Heart right ventricle (tissue), 16 donors: Measurements from ENCODE around the gene PRR19. TPM values are rescaled to one million over a fixed set of nuclear protein-coding genes. Genes with fewer than 3 reads are reported as not detected.
A peak's percentile ranks its signal among the peaks of the same experiment; 100 is the strongest.
"Not testable (repeated sequence)": the region's sequence is repeated elsewhere in the genome, so short reads cannot be mapped to it uniquely, and the experiment has no call there.

Source experiments
- ATAC-seq, 8 donors: fragments of 200-7000 bp; cut with Tn5 transposase; one replicate each; pipeline ENCODE4 v1.9.1; 2020; ENCODE audit warnings: mild to moderate bottlenecking in 8 of 8, moderate library complexity in 8 of 8, moderate number of reproducible peaks in 1 of 8
- DNase-seq, 2 donors: peaks; one replicate each; pipeline ENCODE4 v3.0.0-alpha.2; 2020
- H3K27ac ChIP-seq, 10 donors: fragments of 200-600 bp; sonication (generic) in 2 of 10; one replicate each; pipeline versions ENCODE4 v1.5.0 to v1.8.0; 2020 to 2022; ENCODE audit warnings: mild to moderate bottlenecking in 3 of 10
- H3K27me3 ChIP-seq, 7 donors: fragments of 200-600 bp; one replicate each; pipeline ENCODE4 v1.8.0; 2021 to 2022; ENCODE audit warnings: mild to moderate bottlenecking in 2 of 7
- H3K36me3 ChIP-seq, 9 donors: fragments of 200-600 bp; sonication (generic) in 1 of 9; one replicate each; pipeline versions ENCODE4 v1.5.0 to v1.8.0; 2020 to 2022; ENCODE audit warnings: mild to moderate bottlenecking in 2 of 9
- H3K4me1 ChIP-seq, 9 donors: fragments of 200-600 bp; sonication (generic) in 1 of 9; one replicate each; pipeline versions ENCODE4 v1.5.0 to v1.8.0; 2020 to 2022; ENCODE audit warnings: mild to moderate bottlenecking in 4 of 9
- H3K4me3 ChIP-seq, 10 donors: fragments of 200-600 bp; sonication (generic) in 2 of 10; one replicate each; pipeline versions ENCODE4 v1.5.0 to v1.8.0; 2020 to 2022; ENCODE audit warnings: mild to moderate bottlenecking in 7 of 10, moderate library complexity in 2 of 10
- H3K9me3 ChIP-seq, 11 donors: fragments of 200-600 bp in 10 of 11; sonication (generic) in 2 of 11; one replicate each; pipeline versions ENCODE4 v1.5.0 to v1.8.0; 2013 to 2022; ENCODE audit warnings: mild to moderate bottlenecking in 2 of 11, control low read depth in 1 of 11, moderate library complexity in 1 of 11
- WGBS, 2 donors: extraction: QIAGEN DNeasy Blood & Tissue Kit; methylation state at CpG; one replicate each; pipeline ENCODE4 v1.1.7; 2013; ENCODE audit warnings: inconsistent platforms in 1 of 2; 5-methylcytosine and 5-hydroxymethylcytosine counted together
- intact Hi-C, 10 donors: fragments of 100-400 bp; cut with DNase I; formaldehyde crosslinking; loops; one replicate each; pipeline versions ENCODE4 v1.11.1 to v1.14.2; 2022
- polyA plus RNA-seq, 2 donors: library from polyadenylated mRNA; stranded (reverse); fragments of 200-250 nt; gene quantifications; one replicate each; pipeline ENCODE4 v1.2.3, GENCODE V29; 2013
- total RNA-seq, 10 donors: library from RNA; stranded (reverse); fragmentation: NEBNext Ultra II Directional in 3 of 10; extraction: Animal tissue kit (Norgen Biotek cat#: 25700) in 3 of 10; gene quantifications; one replicate each; pipeline versions ENCODE4 v1.2.1 to v1.2.4, GENCODE V29; 2021 to 2023
- TF ChIP-seq, protein P1 (sequence below), 9 donors: fragments of 200-600 bp; sonication (generic) in 2 of 9; IDR thresholded peaks; one replicate each; pipeline versions ENCODE4 v1.5.0 to v1.8.0; 2021 to 2022; ENCODE audit warnings: antibody characterized with exemption in 9 of 9, mild to moderate bottlenecking in 5 of 9, moderate library complexity in 1 of 9
- donor health status: Arrhythmogenic right ventricular cardiomyopathy.
- donor health status: ischemic (EF 13 %, LVEDD 7.1; RV severe dilation, severe dysfunction).
- donor health status: healthy with polysubstance abuse.
- donor health status: DM: no; HTN: yes; CAD: no.
- donor health status: DM: no; HTN: no; CAD: no.
- donor health status: ischemic (EF 25% LVEDD 6.9; RV normal size, moderate dysfunction).
- donor health status: ischemic (EF 25% LVEDD 5.7; RV mildly dilated, moderate dysfunction).
- donor health status: healthy.
- donor health status: DM: yes; HTN: yes; CAD: no.
- donor health status: Ischemic cardiomyopathy.
- donor health status: ischemic (EF 35%, LVEDD 5.7; RV mildly dilated, moderate dysfunction).
- donor health status: nonischemic (EF 11% LVEDD 7.7; RV severe dilation, severe dysfunction).
- donor health status: DM: yes; HTN: yes; CAD: no.
- donor health status: PGD.
- donor health status: ischemic (EF 29% LVEDD 5.4; RV normal size, mild dysfunction).
- donor health status: nonischemic (EF 23%, LVEDD 6.1; RV moderate dilation, normal function).

The PRR19 gene
- total and polyA plus RNA-seq, 12 donors, result 0.16 to 0.21 (median 0.18) TPM; not detected in 7

DNA sequence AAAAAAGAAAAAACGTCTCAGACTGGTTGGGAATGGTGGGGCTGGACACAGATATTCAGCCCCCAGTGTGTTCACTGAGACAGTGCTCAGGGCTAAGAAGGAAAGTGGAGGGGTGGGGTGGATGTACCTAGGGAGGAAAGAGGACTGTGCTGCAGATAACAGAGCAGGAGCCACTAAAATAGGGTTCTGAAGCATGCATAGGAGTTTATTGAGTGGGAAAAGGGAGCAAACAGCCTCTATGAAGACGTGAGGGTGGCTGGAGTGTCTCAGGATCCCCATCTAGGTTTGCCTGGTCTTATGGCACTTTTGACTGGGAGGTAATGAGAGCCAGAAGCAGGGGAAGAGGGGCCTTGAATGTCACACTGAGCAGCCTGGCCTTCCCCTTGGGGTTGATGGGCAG is 26.9 kb downstream of the PRR19 start:
- intact Hi-C loops, result loop anchor here in 5 of 10 donors (10.0 kb wide), 1 partner anchor 194 kb away; the partner anchor contains the start of gene POU2F2 (in 5 of the 5)
- Histone ChIP-seq H3K4me3 (no peak overlapping the region), H3K27me3 (peaks cover 7 to 12% (median 11%) of the 10 kb centered on the region in 7 donors), H3K4me1 (peaks cover 9 to 45% (median 29%) of the 10 kb centered on the region in 9 donors), H3K27ac (no peak overlapping the region), H3K36me3 (peaks cover 0 to 4% (median 0%) of the 10 kb centered on the region in 9 donors), H3K9me3 (no peaks in the 10 kb centered on the region)
- 73 to 79% methylated on average over 2 of the region's 2 CpGs for WGBS, 2 donors
- no peak for ATAC-seq
- DNase-seq, result no peak
- TF ChIP-seq, protein P1, sequence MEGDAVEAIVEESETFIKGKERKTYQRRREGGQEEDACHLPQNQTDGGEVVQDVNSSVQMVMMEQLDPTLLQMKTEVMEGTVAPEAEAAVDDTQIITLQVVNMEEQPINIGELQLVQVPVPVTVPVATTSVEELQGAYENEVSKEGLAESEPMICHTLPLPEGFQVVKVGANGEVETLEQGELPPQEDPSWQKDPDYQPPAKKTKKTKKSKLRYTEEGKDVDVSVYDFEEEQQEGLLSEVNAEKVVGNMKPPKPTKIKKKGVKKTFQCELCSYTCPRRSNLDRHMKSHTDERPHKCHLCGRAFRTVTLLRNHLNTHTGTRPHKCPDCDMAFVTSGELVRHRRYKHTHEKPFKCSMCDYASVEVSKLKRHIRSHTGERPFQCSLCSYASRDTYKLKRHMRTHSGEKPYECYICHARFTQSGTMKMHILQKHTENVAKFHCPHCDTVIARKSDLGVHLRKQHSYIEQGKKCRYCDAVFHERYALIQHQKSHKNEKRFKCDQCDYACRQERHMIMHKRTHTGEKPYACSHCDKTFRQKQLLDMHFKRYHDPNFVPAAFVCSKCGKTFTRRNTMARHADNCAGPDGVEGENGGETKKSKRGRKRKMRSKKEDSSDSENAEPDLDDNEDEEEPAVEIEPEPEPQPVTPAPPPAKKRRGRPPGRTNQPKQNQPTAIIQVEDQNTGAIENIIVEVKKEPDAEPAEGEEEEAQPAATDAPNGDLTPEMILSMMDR (IDR thresholded peaks at IDR 0.05), result no peak

DNA sequence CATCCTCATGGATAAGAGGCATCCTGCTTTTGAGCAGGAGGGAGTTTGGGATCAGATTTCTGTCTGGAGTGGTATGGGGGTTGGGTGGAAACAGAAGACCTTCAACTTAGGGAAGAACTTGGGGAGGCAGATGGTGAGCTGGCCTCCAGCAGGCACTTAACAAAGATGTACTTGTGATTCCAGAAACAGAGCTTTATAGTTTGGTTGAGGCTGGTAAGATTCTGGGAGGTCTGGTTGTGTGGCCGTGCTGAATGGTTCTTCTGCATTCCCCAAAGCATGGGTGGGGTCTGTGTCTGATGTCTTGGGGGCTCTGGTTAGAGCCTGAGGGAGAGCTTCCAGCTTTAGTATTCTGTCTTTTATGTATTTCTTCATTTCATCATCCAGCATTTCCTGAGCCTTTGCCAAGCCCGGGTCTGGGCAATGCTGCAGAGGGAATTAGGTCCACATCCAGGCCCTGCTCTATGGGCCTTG is 28.3 kb downstream of the PRR19 start:
- H3K4me1 ChIP-seq, result peaks cover 3 to 34% (median 18%) of the 10 kb centered on the region in 9 donors
- WGBS, 2 donors, result 57 to 62% methylated on average over 2 of the region's 2 CpGs
- H3K27me3 ChIP-seq, result no peaks in the 10 kb centered on the region
- peaks cover 0 to 18% (median 0%) of the 10 kb centered on the region in 9 donors for H3K36me3 ChIP-seq
- ATAC-seq (no peak), DNase-seq (no peak)
- H3K9me3 ChIP-seq, result no peaks in the 10 kb centered on the region
- no peak overlapping the region for H3K27ac ChIP-seq
- no peak overlapping the region for H3K4me3 ChIP-seq
- intact Hi-C loops, result no loop called here
- TF ChIP-seq, protein P1 (IDR thresholded peaks at IDR 0.05), result no peak

DNA sequence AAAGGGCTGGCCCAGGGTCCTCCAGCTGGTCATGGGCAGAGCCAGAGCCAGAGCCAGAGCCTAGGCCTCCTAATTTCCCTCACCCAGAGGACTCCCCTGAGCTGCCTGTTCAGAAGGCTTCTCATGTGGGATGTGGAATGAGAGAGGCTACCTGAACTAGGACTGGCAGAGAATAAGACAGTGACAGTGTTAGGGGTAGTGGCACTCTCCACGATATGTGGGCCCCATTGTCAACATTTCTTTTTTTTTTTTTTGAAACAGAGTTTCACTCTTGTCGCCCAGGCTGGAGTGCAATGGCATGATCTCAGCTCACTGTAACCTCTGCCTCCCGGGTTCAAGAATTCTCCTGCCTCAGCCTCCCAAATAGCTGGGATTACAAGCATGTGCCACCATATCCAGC is 29.4 kb downstream of the PRR19 start:
- H3K27me3 ChIP-seq, H3K4me3 ChIP-seq, DNase-seq, H3K9me3 ChIP-seq, H3K27ac ChIP-seq, intact Hi-C loops, ATAC-seq: not testable (repeated sequence)
- H3K4me1 ChIP-seq, result peaks cover 1 to 29% (median 15%) of the 10 kb centered on the region in 9 donors
- 87 to 91% methylated on average over 3 of the region's 3 CpGs for WGBS, 2 donors
- H3K36me3 ChIP-seq, result peaks cover 0 to 29% (median 0%) of the 10 kb centered on the region in 9 donors

DNA sequence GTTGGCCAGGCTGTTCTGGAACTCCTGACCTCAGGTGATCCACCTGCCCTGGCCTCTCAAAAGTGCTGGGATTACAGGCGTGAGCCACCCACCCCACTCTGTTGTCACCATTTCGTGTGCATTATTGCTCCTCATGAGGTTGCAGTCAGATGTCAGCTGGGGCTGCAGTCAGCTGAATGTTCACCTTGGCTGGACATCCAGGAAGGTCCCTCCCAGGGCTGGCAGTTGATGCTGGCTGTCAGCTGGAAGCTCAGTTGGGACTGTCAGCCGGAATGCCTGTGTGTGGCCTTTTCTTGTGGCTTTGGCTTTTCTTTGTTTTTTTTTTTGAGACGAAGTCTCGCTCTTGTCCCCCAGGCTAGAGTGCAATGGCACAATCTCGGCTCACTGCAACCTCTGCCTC is 30.1 kb downstream of the PRR19 start:
- intact Hi-C loops, result no loop called here
- TF ChIP-seq, protein P1 (IDR thresholded peaks at IDR 0.05), result no peak
- Histone ChIP-seq H3K27ac (no peak overlapping the region), H3K4me3 (no peak overlapping the region), H3K9me3 (no peaks in the 10 kb centered on the region), H3K4me1 (peaks cover 0 to 22% (median 7%) of the 10 kb centered on the region in 9 donors), H3K27me3 (no peaks in the 10 kb centered on the region), H3K36me3 (peaks cover 0 to 36% (median 0%) of the 10 kb centered on the region in 9 donors)
- DNase-seq, result no peak
- peak in 5 of 8 donors; percentile 38 to 74 (median 53) for ATAC-seq
- 79 to 84% methylated on average over 5 to 6 of the region's 6 CpGs for WGBS, 2 donors

DNA sequence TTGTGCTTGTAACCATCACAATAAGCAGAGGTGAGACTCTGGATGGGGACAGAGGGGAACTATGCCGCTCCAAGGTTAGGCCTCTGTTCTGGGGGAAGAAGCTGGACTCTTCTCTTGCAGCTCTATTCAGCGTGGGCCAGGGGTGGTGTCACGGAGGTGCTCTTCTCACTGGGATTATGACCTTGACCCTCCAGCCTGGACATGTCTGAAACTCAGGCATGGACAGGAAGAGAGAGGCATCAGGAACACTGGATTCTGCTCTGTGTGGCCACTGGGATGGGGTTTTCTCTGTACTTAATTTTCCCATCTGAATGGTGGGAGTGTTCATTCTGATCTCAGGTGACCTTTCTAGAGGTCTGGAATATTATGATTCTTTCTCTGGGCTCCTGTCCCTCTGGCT is 31.1 kb downstream of the PRR19 start:
- H3K4me1 ChIP-seq, result peaks cover 0 to 13% (median 0%) of the 10 kb centered on the region in 9 donors
- no peak overlapping the region for H3K4me3 ChIP-seq
- H3K36me3 ChIP-seq, result peaks cover 0 to 46% (median 0%) of the 10 kb centered on the region in 9 donors
- H3K27ac ChIP-seq, result no peak overlapping the region
- TF ChIP-seq, protein P1 (IDR thresholded peaks at IDR 0.05), result no peak
- intact Hi-C loops, result no loop called here
- no peaks in the 10 kb centered on the region for H3K9me3 ChIP-seq
- DNase-seq (no peak), ATAC-seq (no peak)
- 87 to 89% methylated on average over 3 of the region's 3 CpGs for WGBS, 2 donors
- H3K27me3 ChIP-seq, result no peaks in the 10 kb centered on the region
